Heart left ventricle (tissue), 16 donors: Measurements from ENCODE around the gene CLEC16A. TPM values are rescaled to one million over a fixed set of nuclear protein-coding genes. Genes with fewer than 3 reads are reported as not detected.

Source experiments
- ATAC-seq, 4 donors: fragments of 200-7000 bp; cut with Tn5 transposase; one replicate each; pipeline ENCODE4 v1.9.1; 2020 to 2022; ENCODE audit warnings: moderate library complexity in 4 of 4, mild to moderate bottlenecking in 3 of 4, moderate number of reproducible peaks in 1 of 4
- DNase-seq, 5 donors: peaks; one replicate each; pipeline ENCODE4 v3.0.0-alpha.2; 2020
- H3K27ac ChIP-seq, 12 donors: fragments of 200-600 bp; sonication (generic) in 4 of 12; one replicate each; pipeline versions ENCODE4 v1.5.0 to v1.8.0; 2016 to 2022; ENCODE audit warnings: mild to moderate bottlenecking in 2 of 12
- H3K27me3 ChIP-seq, 9 donors: fragments of 200-600 bp; sonication (generic) in 2 of 9; one replicate each; pipeline versions ENCODE4 v1.5.1 to v1.8.0; 2016 to 2022; ENCODE audit warnings: mild to moderate bottlenecking in 3 of 9
- H3K36me3 ChIP-seq, 9 donors: fragments of 200-600 bp; sonication (generic) in 2 of 9; one replicate each; pipeline versions ENCODE4 v1.5.0 to v1.8.0; 2018 to 2022; ENCODE audit warnings: mild to moderate bottlenecking in 2 of 9
- H3K4me1 ChIP-seq, 12 donors: fragments of 200-600 bp; sonication (generic) in 4 of 12; one replicate each; pipeline versions ENCODE4 v1.5.0 to v1.8.0; 2016 to 2022; ENCODE audit warnings: mild to moderate bottlenecking in 3 of 12
- H3K4me3 ChIP-seq, 12 donors: fragments of 200-600 bp; sonication (generic) in 4 of 12; one replicate each; pipeline versions ENCODE4 v1.5.0 to v1.8.0; 2017 to 2022; ENCODE audit warnings: mild to moderate bottlenecking in 9 of 12, moderate library complexity in 4 of 12
- H3K9me3 ChIP-seq, 12 donors: fragments of 200-600 bp; sonication (generic) in 4 of 12; one replicate each; pipeline versions ENCODE4 v1.5.0 to v1.8.0; 2016 to 2022; ENCODE audit warnings: mild to moderate bottlenecking in 1 of 12
- POLR2A ChIP-seq, 2 donors: fragments of 450-650 bp; IDR thresholded peaks; one replicate each; pipeline ENCODE4 v1.6.1; 2017; ENCODE audit warnings: antibody characterized with exemption in 2 of 2, mild to moderate bottlenecking in 2 of 2, moderate library complexity in 2 of 2
- WGBS, 4 donors: extraction: QIAGEN DNeasy Blood & Tissue Kit in 2 of 4; methylation state at CpG; one replicate each; pipeline versions ENCODE4 v1.1.5 to v1.1.7; 2013 to 2018; 5-methylcytosine and 5-hydroxymethylcytosine counted together
- intact Hi-C, 10 donors: fragments of 100-400 bp; cut with DNase I; formaldehyde crosslinking; loops; one replicate each; pipeline versions ENCODE4 v1.11.1 to v1.14.2; 2022
- polyA plus RNA-seq, 2 donors: library from polyadenylated mRNA; stranded (reverse); fragments of 200-250 nt; gene quantifications; one replicate each; pipeline ENCODE4 v1.2.3, GENCODE V29; 2013
- total RNA-seq, 9 donors: library from RNA; depleted of rRNA in 2 of 9; stranded (reverse); fragments of >200 nt in 2 of 9; fragmentation: NEBNext Ultra II Directional in 3 of 9; extraction: Animal tissue kit (Norgen Biotek cat#: 25700) in 3 of 9; gene quantifications; one replicate each; pipeline versions ENCODE4 v1.1.0 to v1.2.4, GENCODE V29; 2016 to 2023
- TF ChIP-seq, protein P1 (sequence below), 12 donors: fragments of 200-600 bp; sonication (generic) in 4 of 12; IDR thresholded peaks; one replicate each; pipeline versions ENCODE4 v1.5.0 to v1.8.0; 2018 to 2022; ENCODE audit warnings: antibody characterized with exemption in 12 of 12, mild to moderate bottlenecking in 5 of 12
- donor health status: ischemic (EF 13 %, LVEDD 7.1; RV severe dilation, severe dysfunction).
- donor health status: healthy with polysubstance abuse.
- donor health status: DM: no; HTN: yes; CAD: no.
- donor health status: DM: no; HTN: no; CAD: no.
- donor health status: ischemic (EF 25% LVEDD 6.9; RV normal size, moderate dysfunction).
- donor health status: ischemic (EF 25% LVEDD 5.7; RV mildly dilated, moderate dysfunction).
- donor health status: healthy.
- donor health status: DM: yes; HTN: yes; CAD: no.
- donor health status: ischemic (EF 35%, LVEDD 5.7; RV mildly dilated, moderate dysfunction).
- donor health status: nonischemic (EF 11% LVEDD 7.7; RV severe dilation, severe dysfunction).
- donor health status: DM: yes; HTN: yes; CAD: no.
- donor health status: PGD.
- donor health status: ischemic (EF 29% LVEDD 5.4; RV normal size, mild dysfunction).
- donor health status: nonischemic (EF 23%, LVEDD 6.1; RV moderate dilation, normal function).

The CLEC16A gene
- total and polyA plus RNA-seq, 11 donors, result 13.8 to 41.1 (median 23.7) TPM

GRCh38 chr16:10918294-10919002 lies 25.9 kb upstream of the CLEC16A start:
- 43 to 54% (median 47%) methylated on average over 21 of the region's 21 CpGs for WGBS, 4 donors
- H3K4me3 ChIP-seq, result peak overlapping the region in 7 of 12 donors; percentile 14 to 51 (median 27)

GRCh38 chr16:10919003-10919351 lies 25.4 kb upstream of the CLEC16A start:
- DNase-seq (no peak), ATAC-seq (no peak)
- Histone ChIP-seq H3K27ac (peak overlapping the region in 4 of 12 donors; percentile 26 to 70 (median 40)), H3K36me3 (peaks cover 0 to 100% (median 6%) of the 10 kb centered on the region in 9 donors), H3K4me1 (peaks cover 15 to 63% (median 42%) of the 10 kb centered on the region in 12 donors), H3K4me3 (peak overlapping the region in 1 of 12 donors; percentile 38), H3K9me3 (no peaks in the 10 kb centered on the region), H3K27me3 (no peaks in the 10 kb centered on the region)
- TF ChIP-seq POLR2A (IDR thresholded peaks at IDR 0.05), result no peak
- TF ChIP-seq, protein P1, sequence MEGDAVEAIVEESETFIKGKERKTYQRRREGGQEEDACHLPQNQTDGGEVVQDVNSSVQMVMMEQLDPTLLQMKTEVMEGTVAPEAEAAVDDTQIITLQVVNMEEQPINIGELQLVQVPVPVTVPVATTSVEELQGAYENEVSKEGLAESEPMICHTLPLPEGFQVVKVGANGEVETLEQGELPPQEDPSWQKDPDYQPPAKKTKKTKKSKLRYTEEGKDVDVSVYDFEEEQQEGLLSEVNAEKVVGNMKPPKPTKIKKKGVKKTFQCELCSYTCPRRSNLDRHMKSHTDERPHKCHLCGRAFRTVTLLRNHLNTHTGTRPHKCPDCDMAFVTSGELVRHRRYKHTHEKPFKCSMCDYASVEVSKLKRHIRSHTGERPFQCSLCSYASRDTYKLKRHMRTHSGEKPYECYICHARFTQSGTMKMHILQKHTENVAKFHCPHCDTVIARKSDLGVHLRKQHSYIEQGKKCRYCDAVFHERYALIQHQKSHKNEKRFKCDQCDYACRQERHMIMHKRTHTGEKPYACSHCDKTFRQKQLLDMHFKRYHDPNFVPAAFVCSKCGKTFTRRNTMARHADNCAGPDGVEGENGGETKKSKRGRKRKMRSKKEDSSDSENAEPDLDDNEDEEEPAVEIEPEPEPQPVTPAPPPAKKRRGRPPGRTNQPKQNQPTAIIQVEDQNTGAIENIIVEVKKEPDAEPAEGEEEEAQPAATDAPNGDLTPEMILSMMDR (IDR thresholded peaks at IDR 0.05), result peak in 3 of 12 donors; percentile 1 to 12 (median 3)
- 55 to 58% (median 57%) methylated on average over 7 of the region's 7 CpGs for WGBS, 4 donors
- intact Hi-C loops, result loop anchor here (2.0 to 10.0 kb wide), 19 partner anchors 84 to 604 kb away; partner anchors contain the start of gene NUBP1 (in 1 of the 10)

More at GRCh38 chr16:10918294-10919002, 25.9 kb upstream of the CLEC16A start:
- H3K27me3 ChIP-seq, result no peaks in the 10 kb centered on the region
- DNase-seq (peak; percentile 91 to 95 (median 94)), ATAC-seq (peak; percentile 34 to 78 (median 71))
- peaks cover 0 to 100% (median 7%) of the 10 kb centered on the region in 9 donors for H3K36me3 ChIP-seq
- intact Hi-C loops, result loop anchor here (2.0 to 10.0 kb wide), 19 partner anchors 84 to 604 kb away; partner anchors contain the start of gene NUBP1 (in 1 of the 10)
- H3K27ac ChIP-seq, result peak overlapping the region in 10 of 12 donors; percentile 26 to 72 (median 64)
- TF ChIP-seq, protein P1 (IDR thresholded peaks at IDR 0.05), result peak; percentile 91 to 99 (median 97)
- no peak for TF ChIP-seq POLR2A (IDR thresholded peaks at IDR 0.05)
- peaks cover 15 to 58% (median 38%) of the 10 kb centered on the region in 12 donors for H3K4me1 ChIP-seq
- H3K9me3 ChIP-seq, result no peaks in the 10 kb centered on the region

- peaks cover 0 to 100% (median 14%) of the 10 kb centered on the region in 9 donors for H3K36me3 ChIP-seq
- no peak for DNase-seq
- ATAC-seq, result peak in 1 of 4 donors; percentile 2
- no peak overlapping the region for H3K4me3 ChIP-seq
- peak overlapping the region in 9 of 12 donors; percentile 65 to 88 (median 84) for H3K27ac ChIP-seq
- TF ChIP-seq, protein P1 (IDR thresholded peaks at IDR 0.05), result no peak
- no peak for TF ChIP-seq POLR2A (IDR thresholded peaks at IDR 0.05)
- H3K9me3 ChIP-seq, result peaks cover 0 to 6% (median 0%) of the 10 kb centered on the region in 12 donors
- WGBS, 4 donors, result 60 to 69% (median 61%) methylated on average over 15 of the region's 15 CpGs
- no peaks in the 10 kb centered on the region for H3K27me3 ChIP-seq
- intact Hi-C loops, result loop anchor here in 5 of 10 donors (2.0 to 10.0 kb wide), 8 partner anchors 94 to 409 kb away; partner anchors contain the start of gene NUBP1 (in 1 of the 5)
- H3K4me1 ChIP-seq, result peaks cover 15 to 65% (median 45%) of the 10 kb centered on the region in 12 donors
Measured at GRCh38 chr16:10920726-10921427, 23.5 kb upstream of the CLEC16A start.
